ENCODE data around the gene H2BW2. TPM values are rescaled to one million over a fixed set of nuclear protein-coding genes. Genes with fewer than 3 reads are reported as not detected.

H2BW2 gene
- total RNA-seq, 1 experiment from 2014 or later, result not detected

GRCh38 chrX:104045642-104046041 lies 5.9 kb downstream of the H2BW2 start:
- Histone ChIP-seq H3K79me2 (ENCODE audit: insufficient read depth, low read length) (no peaks in the 10 kb centered on the region), H3K9me3 (ENCODE audit: control insufficient read depth in 1 of 2, insufficient read depth in 1 of 2, low read depth in 1 of 2, low read length in 2 of 2) (no peaks in the 10 kb centered on the region), H2AFZ (ENCODE audit: low read depth, low read length, poor library complexity, severe bottlenecking) (no peak overlapping the region), H3K9me2 (ENCODE audit: insufficient read depth) (no peaks in the 10 kb centered on the region), H4K20me1 (ENCODE audit: insufficient read depth) (no peaks in the 10 kb centered on the region), H3K4me2 (ENCODE audit: low read length) (no peak overlapping the region), H3K9ac (ENCODE audit: low read length) (no peak overlapping the region), H3K27ac (ENCODE audit: low read depth, low read length) (no peak overlapping the region), H3K4me1 (ENCODE audit: control insufficient read depth in 1 of 2, insufficient read depth in 2 of 2, low read length in 2 of 2) (no peaks in the 10 kb centered on the region), H3K36me3 (ENCODE audit: control insufficient read depth in 1 of 2, insufficient read depth in 2 of 2, low read length in 2 of 2) (no peaks in the 10 kb centered on the region), H3K4me3 (replicated peaks in 1 of 2; ENCODE audit: low read depth in 1 of 2, low read length in 2 of 2) (no peak overlapping the region), H3K27me3 (ENCODE audit: insufficient read depth, low read length) (no peaks in the 10 kb centered on the region)
- ATAC-seq (no peak), DNase-seq (ENCODE audit: low read depth, low spot score) (no peak)
- ChIA-PET RAD21 (ENCODE audit: low non-redundant PET in 1 of 2, low total read pairs in 2 of 2, uncharacterized antibody in 2 of 2, unreplicated experiment in 2 of 2) (no interaction called here), POLR2A (no interaction called here), CTCF (no interaction called here)
- no peak for TF ChIP-seq SRF (IDR thresholded peaks at IDR 0.05; ENCODE audit: low read depth)
- TF ChIP-seq CTCF (IDR thresholded peaks at IDR 0.05 in 2 of 3, conservative IDR thresholded peaks at IDR 0.05 in 1 of 3; ENCODE audit: borderline replicate concordance in 1 of 3, insufficient read depth in 1 of 3, low read depth in 2 of 3, low read length in 2 of 3), result no peak
- no peak for TF ChIP-seq CEBPB (IDR thresholded peaks at IDR 0.05; ENCODE audit: low read depth)
- TF ChIP-seq EZH2phosphoT487 (IDR thresholded peaks at IDR 0.05; ENCODE audit: borderline replicate concordance), result no peak
- TF ChIP-seq SIN3A (IDR thresholded peaks at IDR 0.05; ENCODE audit: low read depth), result no peak
- no peak for TF ChIP-seq POLR2AphosphoS5 (IDR thresholded peaks at IDR 0.05; ENCODE audit: low read depth, low read length)
- no peak for TF ChIP-seq SP1 (IDR thresholded peaks at IDR 0.05; ENCODE audit: low read depth)
- no peak for TF ChIP-seq TCF7L2 (IDR thresholded peaks at IDR 0.05; ENCODE audit: borderline replicate concordance, extremely low read depth, insufficient read depth, insufficient read length)
- no TSS peak for BruUV-seq (replicated peaks)
- intact Hi-C loops (cut with micrococcal nuclease), result no loop called here

DNA sequence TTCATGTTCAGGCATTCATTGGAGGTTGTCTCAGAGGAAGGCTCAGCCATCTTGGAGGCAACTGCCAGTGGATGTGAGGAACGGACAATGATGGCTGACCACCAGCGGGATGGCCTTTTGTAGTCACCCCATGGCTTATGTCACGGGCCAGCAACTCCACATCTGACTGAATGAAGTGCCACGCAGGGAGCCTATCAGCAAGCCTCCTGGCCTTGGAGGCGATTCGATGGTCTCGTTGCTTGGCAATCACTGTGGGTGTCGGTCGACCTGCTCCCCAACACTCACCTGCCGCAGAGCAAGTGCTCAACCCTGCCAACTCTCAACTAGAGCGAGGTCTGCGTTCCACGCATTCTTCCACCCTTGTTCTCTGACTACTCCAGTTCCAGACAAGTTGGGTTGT lies 7.4 kb downstream of the H2BW2 start:
- H3K9me3 ChIP-seq (ENCODE audit: control insufficient read depth in 1 of 2, insufficient read depth in 1 of 2, low read depth in 1 of 2, low read length in 2 of 2), result no peaks in the 10 kb centered on the region
- H3K9me2 ChIP-seq (ENCODE audit: insufficient read depth), result no peaks in the 10 kb centered on the region
- H3K4me3 ChIP-seq (replicated peaks in 1 of 2; ENCODE audit: low read depth in 1 of 2, low read length in 2 of 2), result no peak overlapping the region
- intact Hi-C loops (cut with micrococcal nuclease), result no loop called here
- no peak for ATAC-seq
- H3K4me2 ChIP-seq (ENCODE audit: low read length), result no peak overlapping the region
- no peak overlapping the region for H3K27ac ChIP-seq (ENCODE audit: low read depth, low read length)
- no peak for DNase-seq (ENCODE audit: low read depth, low spot score)
- ChIA-PET POLR2A (no interaction called here), RAD21 (ENCODE audit: low non-redundant PET in 1 of 2, low total read pairs in 2 of 2, uncharacterized antibody in 2 of 2, unreplicated experiment in 2 of 2) (no interaction called here), CTCF (no interaction called here)
- H3K27me3 ChIP-seq (ENCODE audit: insufficient read depth, low read length), result no peaks in the 10 kb centered on the region
- no peaks in the 10 kb centered on the region for H3K36me3 ChIP-seq (ENCODE audit: control insufficient read depth in 1 of 2, insufficient read depth in 2 of 2, low read length in 2 of 2)
- no peak overlapping the region for H2AFZ ChIP-seq (ENCODE audit: low read depth, low read length, poor library complexity, severe bottlenecking)
- BruUV-seq (replicated peaks), result no TSS peak
- no peak overlapping the region for H3K9ac ChIP-seq (ENCODE audit: low read length)
- H3K4me1 ChIP-seq (ENCODE audit: control insufficient read depth in 1 of 2, insufficient read depth in 2 of 2, low read length in 2 of 2), result no peaks in the 10 kb centered on the region
- H3K79me2 ChIP-seq (ENCODE audit: insufficient read depth, low read length), result no peaks in the 10 kb centered on the region
- no peaks in the 10 kb centered on the region for H4K20me1 ChIP-seq (ENCODE audit: insufficient read depth)
- TF ChIP-seq TCF7L2 (IDR thresholded peaks at IDR 0.05; ENCODE audit: borderline replicate concordance, extremely low read depth, insufficient read depth, insufficient read length) (no peak), EZH2 (IDR thresholded peaks at IDR 0.05) (no peak), POLR2AphosphoS5 (IDR thresholded peaks at IDR 0.05; ENCODE audit: low read depth, low read length) (no peak), SIN3A (IDR thresholded peaks at IDR 0.05; ENCODE audit: low read depth) (no peak), CTCF (IDR thresholded peaks at IDR 0.05 in 2 of 3, conservative IDR thresholded peaks at IDR 0.05 in 1 of 3; ENCODE audit: borderline replicate concordance in 1 of 3, insufficient read depth in 1 of 3, low read depth in 2 of 3, low read length in 2 of 3) (no peak), ZNF274 (IDR thresholded peaks at IDR 0.05; ENCODE audit: low read depth, low read length) (no peak), SRF (IDR thresholded peaks at IDR 0.05; ENCODE audit: low read depth) (no peak), JUND (IDR thresholded peaks at IDR 0.05) (no peak), CEBPB (IDR thresholded peaks at IDR 0.05; ENCODE audit: low read depth) (no peak), FOSL1 (IDR thresholded peaks at IDR 0.05; ENCODE audit: low read depth) (no peak), EZH2phosphoT487 (IDR thresholded peaks at IDR 0.05; ENCODE audit: borderline replicate concordance) (no peak)
- TF ChIP-seq, protein P1, sequence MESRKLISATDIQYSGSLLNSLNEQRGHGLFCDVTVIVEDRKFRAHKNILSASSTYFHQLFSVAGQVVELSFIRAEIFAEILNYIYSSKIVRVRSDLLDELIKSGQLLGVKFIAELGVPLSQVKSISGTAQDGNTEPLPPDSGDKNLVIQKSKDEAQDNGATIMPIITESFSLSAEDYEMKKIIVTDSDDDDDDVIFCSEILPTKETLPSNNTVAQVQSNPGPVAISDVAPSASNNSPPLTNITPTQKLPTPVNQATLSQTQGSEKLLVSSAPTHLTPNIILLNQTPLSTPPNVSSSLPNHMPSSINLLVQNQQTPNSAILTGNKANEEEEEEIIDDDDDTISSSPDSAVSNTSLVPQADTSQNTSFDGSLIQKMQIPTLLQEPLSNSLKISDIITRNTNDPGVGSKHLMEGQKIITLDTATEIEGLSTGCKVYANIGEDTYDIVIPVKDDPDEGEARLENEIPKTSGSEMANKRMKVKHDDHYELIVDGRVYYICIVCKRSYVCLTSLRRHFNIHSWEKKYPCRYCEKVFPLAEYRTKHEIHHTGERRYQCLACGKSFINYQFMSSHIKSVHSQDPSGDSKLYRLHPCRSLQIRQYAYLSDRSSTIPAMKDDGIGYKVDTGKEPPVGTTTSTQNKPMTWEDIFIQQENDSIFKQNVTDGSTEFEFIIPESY (IDR thresholded peaks at IDR 0.05; ENCODE audit: extremely low read depth, insufficient replicate concordance, low read length), result no peak

All from HCT116 (cell line).